ENCODE measurements around the gene RAN.
"Not testable (repeated sequence)": the region's sequence is repeated elsewhere in the genome, so short reads cannot be mapped to it uniquely, and the experiment has no call there.

RAN gene

DNA sequence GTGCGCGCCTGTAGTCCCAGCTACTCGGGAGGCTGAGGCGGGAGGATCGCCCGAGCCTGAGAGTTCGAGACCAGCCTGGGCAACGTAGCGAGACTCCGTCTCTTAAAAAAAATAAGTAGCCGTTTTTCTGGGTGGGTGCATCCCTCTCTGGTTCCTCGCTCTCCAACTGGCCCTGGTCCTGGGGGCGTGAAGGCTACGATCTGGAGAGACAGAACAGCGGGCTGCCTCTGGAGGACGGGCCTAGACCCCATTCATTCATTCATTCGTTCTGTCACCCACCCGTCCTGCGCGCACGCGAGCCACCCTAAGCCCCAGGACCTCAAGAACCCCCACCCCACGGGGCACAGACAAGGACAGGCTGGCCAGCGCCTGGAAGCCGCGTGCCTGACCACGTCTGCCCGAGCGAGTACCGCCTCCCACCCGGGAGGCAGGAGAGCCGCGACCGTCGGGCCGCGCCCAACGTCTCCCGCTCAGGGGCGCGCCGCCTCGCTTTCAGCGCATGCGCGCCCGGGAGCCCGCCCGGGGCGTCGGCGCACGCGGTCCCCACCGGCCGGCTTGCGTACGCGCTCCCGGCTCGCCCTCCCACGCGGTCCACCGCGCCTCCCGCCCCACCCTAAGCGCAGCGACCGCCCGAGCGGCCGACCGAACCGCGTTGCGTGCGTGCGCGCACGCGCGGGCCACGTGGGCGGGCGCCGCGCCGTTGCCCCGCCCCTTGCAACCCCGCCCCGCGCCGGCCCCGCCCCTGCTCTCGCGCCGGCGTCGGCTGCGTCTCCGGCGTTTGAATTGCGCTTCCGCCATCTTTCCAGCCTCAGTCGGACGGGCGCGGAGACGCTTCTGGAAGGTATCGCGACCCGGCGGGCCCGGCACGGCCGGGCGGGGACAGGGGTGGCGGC lies at the start of gene RAN:
Gene RAN, plus strand, starts transcription at position 781 of the 893 bp plus-strand sequence. CDS start 528 bp downstream, outside the sequence.
- peak; percentile 76 for DNase-seq

DNA sequence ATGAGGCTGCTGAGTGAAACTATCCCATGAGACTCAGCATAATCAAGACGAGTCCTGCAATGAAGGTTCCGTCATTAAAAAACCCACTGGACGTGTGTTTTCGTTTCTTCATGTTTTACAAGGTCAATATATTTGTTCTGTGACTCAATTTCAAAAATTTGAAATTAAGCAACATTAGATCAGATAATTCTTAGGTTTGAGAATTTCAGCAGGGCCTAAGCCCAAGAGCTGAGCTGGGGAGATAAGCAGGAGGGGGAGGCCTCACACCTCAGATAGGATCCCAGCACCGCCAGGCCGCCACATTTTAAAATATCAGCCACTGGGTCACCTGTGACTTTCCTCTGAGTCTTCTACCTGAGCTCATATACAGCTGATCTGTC lies 46.1 kb upstream of the RAN start:
- no peak for DNase-seq

DNA sequence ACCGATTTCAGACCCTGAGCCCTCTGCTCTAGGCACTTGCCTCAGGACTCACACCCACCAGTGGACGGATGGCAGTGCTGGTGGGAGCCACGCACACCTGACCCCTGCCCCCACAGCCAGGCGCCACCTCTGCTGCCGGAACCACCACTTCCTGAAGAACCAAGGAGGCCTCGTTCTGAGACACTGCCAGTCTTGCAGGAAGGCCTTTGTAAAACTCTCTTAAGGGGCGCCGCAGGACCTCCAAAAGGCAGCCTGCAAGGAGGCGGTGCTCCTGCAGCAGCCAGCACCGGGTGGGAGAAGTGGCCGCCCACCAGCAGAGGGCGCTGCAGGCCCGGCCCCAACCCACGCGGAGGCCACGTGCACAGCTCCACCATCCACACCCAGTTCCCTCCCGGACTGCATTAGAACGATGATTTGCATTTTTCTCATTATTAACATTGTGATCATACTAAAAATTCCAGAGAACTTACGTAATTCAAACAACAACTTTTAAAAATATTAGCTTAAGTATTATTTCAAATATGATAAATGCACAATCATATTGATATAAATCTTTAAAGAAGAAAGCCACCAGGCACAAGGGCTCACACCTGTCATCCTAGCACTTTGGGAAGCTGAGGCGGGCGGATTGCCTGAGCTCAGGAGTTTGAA lies 45.6 kb upstream of the RAN start:
- DNase-seq: no peak

DNA sequence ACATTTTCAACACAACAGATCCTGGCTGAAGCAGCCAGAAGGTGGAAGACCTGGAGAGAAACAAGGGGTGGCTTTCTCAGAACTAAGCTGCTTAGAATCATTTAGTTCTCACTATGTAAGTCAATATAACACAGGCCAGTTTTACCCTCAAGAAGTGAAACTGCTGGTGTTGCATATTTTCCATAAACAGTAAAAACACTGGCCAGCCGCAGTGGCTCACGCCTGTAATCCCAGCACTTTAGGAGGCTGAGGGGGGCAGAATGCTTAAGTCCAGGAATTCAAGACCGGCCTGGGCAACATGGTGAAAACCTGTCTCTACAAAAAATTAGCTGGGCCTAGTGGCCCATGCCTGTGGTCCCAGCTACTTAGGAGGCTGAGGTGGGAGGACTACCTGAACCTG lies 44.4 kb upstream of the RAN start:
- DNase-seq: no peak

DNA sequence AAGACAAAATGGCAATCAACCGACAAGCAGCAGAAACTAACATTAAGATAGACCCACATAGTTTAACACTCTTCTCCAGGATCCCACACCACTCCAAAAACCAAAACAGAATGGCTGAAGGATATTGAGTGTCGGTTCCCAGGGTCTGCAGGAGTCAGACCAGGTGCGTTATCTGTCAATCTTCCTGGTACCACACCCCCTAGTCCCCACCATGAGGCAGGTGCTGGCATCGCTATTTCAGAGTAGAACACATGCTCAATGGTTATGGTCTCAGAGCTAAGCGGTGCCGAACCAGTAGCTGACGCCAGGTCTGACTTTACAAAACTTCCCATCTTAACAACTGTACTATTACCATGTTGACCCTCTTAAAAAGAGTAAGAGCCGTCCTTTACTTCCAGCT lies 43.0 kb upstream of the RAN start:
- no peak for DNase-seq

DNA sequence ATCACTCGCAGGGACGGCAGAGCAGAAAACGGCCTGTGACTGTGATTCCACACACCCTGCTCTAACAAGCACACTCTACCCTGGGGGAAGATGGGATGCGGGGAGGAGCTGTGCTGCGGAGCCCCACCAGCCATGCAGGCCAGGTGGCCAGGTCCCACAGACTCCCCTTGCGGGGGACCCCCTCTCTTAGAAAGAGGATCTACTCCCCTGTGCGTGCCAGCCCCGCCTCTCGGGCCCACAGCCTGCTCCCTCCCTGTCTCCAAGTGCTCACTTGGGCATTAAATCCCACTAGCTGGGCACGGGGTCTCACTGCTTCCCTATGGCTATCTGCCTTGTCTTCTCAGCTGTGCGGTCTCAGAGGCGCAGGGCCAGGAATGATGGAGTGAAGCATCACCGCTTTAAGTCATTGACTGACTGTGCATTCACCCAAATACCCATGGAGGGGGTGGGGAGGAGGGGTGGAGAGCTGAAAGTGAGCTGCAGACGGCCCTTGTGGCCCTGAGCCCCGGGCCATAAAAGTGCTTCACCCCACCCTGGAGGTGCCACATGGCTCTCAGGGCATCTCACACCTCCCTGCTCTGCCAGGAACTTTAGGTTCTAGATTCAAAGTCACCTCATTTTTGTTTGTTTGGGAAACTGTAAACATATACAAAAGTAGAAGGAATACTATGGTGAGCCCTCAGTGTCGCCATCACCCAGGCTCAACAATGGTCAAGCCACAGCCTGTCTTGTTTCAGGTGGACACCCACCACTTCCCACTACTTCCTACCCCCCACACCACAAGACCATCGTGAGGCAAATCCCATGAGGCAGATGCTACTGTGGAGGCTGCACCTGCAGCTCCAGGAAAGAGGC lies 42.2 kb upstream of the RAN start:
- DNase-seq: no peak

DNA sequence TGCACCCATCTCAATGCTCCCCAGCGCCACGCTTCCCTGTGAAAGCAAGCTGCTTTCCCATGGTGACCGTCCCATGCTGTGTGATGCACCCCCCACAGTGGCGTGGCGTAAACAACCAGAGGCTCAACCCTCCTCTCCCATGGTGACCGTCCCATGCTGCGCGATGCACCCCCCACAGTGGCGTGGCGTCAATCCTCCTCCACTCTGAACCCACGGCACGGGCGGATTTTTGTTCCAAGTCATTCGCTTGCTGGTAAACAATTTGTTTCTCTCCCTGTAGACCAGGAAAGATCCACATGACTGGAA lies 41.7 kb upstream of the RAN start:
- no peak for DNase-seq

DNA sequence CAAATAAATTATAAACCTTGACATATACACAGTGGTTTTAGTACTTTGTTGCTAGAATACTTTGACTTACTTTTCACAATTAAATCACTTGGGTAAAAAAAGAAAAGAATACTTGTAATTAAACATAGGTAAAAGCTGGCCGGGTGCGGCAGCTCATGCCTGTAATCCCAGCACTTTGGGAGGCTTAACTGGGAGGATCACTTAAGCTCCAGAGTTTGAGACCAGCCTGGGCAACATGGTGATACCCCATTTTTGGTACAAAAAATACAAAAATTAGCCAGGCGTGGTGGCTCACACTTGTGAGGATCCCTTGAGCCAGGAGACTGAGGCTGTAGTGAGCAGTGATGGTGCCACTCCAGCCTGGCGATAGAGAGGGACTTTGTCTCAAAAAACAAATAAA lies 40.6 kb upstream of the RAN start:
- no peak for DNase-seq

DNA sequence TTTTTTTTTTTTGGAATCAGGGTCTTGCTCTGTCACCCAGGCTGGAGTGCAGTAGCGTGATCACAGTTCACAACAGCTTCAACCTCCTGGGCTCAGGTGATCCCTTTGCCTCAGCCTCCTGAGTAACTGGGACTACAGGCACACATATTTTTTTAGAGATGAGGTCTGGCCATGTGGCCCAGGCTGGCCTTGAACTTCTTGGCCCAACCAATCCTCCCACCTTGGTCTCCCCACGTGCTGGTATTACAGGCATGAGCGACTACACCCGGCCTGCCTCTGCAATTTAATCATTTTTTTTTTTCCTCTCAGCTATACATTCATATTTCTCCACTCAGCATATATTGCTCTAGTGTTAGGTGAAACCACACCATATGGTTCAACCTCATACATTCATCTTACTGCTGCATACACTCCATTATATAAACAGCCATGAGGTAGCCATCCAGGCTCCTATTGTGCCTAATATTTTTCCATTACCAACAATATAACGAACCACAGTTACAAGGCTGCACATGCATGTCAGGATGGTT lies 39.9 kb upstream of the RAN start:
- DNase-seq: no peak

DNA sequence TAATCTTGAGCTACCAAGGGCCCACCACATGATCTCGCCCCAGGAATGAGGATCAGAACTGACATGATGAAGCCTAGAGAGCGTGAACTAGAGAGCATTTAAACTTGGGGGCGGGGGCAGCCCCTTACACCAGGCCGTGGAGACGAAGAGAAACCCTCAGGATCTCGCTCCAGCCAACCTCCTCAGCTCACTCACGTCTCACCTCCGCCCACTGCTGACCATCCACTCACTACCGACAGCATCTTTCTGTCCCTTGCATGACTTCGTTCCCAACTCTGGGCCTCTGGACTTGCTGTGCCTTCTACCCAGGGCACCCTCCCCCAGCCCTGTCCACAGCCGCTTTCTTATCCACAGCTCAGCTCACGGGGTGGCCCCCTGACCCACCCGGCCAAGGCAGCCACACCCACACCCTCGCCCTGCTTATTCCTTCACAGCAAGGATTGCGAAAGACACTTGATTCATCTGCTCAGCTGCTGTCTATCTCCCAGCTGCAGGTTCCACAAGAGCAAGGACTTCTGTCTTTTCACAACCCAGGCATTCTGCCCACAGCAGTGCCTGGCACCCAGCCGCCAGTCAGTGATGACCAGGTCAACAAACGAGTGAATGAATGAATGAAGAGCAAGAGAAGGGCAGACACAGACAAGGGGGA lies 39.2 kb upstream of the RAN start:
- DNase-seq: no peak

DNA sequence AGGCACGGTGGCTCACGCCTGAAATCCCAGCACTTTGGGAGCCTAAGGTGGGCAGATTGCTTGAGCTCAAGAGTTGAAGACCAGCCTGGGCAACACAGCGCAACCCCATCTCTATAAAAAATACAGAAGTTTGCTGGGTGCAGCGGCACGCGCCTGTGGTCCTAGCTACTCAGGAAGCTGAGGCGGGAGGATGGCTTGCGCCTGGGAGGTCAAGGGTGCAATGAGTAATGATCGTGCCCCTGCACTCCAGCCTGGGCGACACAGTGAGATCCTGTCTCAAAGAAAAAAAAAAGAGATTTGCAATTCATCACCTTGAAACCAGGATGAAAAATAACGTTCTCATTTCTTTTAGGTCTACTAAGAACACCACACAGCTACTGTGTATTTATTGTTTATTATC lies 36.9 kb upstream of the RAN start:
- no peak for DNase-seq

DNA sequence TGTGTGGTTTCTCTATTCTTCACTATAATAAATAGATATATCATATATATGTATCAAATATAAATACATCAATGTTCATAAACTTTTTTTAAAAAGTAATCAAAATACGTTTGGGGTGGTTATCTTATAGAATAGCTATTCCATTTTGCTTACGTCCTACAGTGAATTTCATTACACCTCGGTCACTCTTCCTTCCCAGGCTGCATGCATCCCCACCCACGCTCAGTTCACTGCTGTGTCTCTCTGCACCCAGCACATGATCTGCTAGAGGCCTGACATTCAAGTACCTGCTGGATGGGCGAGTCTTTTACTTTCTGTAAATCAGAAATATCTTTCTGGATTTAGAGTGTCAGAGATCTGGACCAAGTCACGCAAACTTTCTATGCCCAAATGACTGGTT lies 36.4 kb upstream of the RAN start:
- no peak for DNase-seq

DNA sequence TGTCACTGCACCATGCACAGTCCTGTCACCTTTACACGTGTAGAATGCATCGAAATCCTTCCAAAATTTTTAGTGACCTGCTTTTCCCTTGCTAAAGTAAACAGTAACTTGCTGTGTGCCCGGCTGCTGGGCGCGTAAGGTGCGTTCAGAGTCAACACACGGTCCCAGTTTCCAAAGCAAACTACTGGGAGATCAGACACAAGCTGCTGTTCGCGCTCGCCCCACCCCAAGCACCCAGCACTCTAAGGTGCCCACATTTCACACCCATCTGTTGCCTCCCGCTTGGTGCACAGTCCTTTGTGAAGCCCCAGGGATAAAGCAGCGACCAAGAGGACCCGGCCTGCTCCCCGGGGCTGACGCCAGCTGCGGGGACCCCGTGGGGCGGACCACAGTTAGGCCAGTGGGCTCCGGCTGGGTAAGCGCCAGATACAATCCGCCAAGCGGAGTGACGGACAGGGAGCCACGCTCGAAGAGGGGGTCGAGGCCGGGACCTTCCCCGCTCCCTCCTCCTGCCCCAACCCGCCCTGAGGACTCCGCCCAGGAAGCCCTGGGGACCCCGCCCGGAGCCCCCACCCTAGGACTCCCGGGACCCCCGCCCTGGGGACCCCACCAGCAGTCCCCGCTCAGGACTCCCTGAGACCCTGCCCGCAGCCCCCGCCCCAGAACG lies 33.4 kb upstream of the RAN start:
- DNase-seq: no peak

DNA sequence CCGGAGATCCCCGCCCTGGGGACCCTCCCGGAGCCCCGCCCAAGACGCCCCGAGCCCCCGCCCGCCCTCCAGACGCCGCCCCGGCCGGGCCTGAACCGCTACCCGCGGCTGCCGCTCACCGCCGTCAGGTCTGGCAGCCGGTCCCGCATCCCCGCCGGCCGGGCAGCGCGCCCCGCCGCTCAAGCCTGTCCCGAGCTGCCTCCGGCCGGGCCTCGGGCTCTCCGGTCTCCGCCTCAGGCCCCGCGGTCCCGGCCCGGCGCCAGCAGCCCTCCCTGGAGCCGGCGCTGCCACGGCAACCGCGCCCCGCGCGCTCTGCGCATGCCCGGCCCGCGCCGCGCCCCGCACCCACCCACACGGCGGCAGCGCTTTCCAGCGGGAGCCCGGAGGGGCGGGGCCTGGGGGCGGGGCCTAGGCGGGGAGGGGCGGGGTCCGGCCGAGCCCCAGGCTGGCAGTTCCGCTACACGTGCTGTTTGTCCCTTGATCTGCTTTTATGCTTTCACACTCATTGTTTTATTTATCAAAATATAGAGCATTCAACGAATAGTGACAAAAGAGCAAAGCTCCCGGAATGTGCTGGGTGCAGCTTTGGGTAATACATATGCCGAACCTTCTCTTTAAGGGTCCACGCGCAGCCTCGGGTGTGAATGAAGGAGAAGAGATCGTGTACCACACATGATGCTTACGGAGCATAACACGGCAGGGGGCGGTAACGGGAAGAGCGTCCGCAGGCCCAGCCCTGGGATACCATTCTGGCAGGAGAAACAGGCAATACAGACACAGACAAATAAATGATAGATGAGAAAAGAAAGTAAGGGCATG lies 32.7 kb upstream of the RAN start, which contains the start of gene STX2:
Gene STX2, minus strand, starts transcription at position 300 of the 819 bp plus-strand sequence. Its CDS starts 151 bp downstream, at position 149.
- peak; percentile 70 for DNase-seq

DNA sequence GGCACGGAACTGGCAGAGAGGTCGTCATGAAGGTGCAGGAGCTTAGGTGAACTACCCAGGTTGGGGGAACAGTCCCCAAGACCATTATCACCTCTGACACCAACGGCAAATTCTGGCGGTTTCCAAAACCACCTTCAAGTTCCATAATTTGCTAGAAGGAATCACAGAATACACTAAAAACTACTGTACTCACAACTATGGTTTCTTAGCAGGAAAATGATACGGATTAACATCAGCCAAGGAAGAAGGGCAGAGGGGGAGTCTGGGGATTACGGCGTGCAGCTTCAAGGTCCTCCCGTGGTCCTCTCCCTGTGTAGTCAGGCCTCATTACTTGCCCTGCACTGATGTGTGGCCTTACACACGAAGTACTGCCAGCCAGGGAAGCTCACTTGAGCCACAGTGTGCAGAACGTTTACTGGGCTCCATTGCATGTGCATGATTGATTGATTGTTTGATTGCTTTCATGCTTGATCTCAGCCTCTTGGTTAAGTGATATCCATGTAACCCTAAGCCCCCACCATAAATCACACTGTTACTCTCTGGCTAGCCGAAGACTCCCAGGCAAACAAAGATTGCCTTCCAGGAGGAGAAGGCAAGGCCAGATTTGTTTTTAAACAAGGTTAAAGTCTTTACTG lies 32.0 kb upstream of the RAN start:
- DNase-seq: no peak

DNA sequence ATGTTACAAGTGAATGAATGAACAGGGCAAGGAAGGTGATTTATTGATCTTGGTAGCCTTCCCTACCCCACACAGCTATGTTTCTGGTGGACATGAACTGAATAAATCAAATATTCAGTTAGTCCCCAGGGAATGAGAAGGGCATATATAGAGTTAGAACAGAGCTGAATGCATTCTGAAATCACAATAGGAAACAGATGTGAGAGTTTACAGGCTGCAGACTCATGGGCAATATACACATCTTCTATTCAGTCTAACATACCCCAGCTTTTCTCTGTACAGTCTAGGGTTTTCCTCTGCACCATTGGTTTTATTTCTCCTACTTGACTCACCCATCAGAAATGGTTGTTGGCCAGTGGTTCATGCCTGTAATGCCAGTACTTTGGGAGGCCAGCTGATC lies 25.5 kb upstream of the RAN start:
- no peak for DNase-seq

DNA sequence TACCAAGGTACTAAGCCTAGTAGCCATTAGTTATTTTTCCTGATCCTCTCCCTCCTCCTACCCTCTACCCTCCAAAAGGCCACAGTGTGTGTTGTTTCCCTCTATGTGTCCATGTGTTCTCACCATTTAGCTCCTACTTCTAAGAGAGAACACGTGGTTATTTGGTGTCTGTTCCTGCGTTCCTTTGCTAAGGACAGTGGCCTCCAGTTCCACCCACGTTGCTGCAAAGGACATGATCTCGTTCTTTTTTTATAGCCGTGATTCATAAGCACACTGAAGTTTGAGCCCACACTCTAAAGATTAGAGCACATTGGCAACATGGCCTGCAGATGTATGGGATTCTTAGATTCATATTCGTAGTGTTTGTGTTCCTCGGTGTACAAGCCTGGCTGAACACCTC lies 24.8 kb upstream of the RAN start:
- no peak for DNase-seq

DNA sequence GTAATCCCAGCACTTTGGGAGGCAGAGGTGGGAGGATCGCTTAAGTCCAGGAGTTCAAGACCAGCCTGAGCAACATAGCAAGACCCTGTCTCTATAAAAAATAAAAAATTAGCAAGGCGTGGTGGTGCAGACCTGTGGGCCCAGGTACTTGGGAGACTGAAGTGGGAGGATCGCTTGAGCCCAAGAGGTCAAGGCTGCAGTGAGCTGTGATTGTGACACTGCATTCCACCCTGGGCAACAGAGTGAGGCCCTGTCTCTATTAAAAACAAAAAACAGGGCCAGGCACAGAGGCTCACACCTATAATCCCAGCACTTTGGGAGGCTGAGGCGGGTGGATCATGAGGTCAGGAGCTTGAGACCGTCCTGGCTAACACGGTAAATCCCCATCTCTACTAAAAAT lies 23.8 kb upstream of the RAN start:
- DNase-seq: not testable (repeated sequence)

DNA sequence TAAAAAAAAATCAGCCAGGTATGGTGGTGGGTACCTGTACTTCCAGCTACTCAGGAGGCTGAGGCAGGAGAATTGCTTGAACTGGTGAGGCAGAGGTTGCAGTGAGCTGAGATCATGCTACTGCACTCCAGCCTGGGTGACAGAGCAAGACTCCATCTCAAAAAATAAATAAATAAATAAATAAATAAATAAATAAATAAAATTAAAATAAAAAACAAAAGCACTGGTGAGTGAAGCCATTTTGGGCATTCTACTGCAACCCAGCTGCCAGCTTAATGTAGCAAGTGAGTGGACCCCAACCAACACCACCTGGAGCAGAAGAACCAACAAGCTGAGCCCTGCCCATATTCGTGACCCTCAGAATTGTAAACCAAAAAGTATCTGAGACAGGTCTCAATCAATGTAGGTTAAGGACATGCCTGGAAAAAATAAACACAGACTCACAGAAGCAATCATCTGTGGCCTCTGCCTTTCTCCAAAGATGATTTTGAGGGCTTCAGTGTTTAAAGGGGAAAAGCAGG lies 23.0 kb upstream of the RAN start:
- not testable (repeated sequence) for DNase-seq
